HG02678 (cell line): ENCODE results near the gene TEAD1.

Experiments used
- ATAC-seq: cut with Tn5 transposase; IDR thresholded peaks from one replicate; pipeline ENCODE4 v1.9.1; 2021; ENCODE audit warnings: mild to moderate bottlenecking, moderate library complexity; ENCODE audit not compliant: unreplicated experiment

TEAD1 gene

DNA sequence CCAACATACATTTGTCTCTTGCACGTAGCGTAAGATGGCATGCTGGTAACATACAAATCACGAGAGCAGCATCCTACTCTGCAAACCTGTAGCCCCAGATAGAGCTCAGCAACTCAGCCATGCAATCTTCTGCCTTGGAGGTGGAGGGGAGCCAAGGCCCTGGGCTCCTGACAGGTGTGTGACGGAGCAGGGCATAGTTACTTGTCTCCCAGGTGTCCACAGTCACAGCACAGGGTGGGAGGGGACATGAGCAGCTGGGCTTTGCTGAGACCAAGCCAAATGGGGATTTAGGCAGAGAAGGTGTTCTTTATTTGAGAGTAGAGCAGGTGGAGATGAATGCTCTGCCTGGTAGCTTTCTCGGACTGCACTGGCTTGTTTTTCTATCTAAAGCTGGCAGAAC lies 111.7 kb downstream of the TEAD1 start:
- no peak for ATAC-seq

DNA sequence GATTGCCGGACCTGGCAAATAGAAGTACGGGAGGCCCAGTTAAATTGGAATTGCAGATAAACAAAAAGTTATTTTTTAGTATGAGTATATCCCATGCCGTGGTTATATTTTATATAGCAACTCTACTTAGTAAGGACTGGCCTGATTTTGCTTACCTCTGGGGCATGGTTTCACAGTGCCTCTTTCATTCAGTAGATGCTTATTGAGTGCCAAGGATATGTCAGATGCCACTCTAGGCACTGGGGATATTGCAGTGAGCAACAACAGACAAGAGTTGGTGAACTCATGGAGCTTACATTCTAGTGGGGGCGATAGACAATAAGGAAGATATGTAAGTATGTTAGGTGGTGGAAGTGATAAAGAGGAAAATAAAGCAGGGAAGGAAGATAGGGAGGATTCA lies 112.2 kb downstream of the TEAD1 start:
- ATAC-seq = no peak

DNA sequence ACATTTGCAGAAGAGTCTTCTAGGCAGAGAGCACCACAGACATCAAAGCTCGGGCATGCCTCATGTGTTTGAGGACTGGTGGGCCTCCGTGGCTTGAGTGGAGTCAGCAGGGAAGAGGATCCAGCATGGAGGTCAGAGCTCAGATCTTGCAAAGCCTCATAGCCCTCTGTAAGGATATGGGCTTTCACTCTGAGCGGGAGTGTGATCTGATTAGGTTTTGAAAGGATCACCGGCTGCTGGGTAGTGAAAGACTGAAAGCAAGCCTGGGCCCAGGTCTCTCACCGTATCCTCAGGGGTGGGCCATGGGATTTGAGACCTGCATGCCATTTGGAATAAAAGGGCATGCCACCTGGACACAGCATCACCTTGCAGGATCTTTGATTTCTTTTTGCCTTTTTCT lies 112.7 kb downstream of the TEAD1 start:
- ATAC-seq = no peak

GRCh38 chr11:12787847-12788246 lies 113.6 kb downstream of the TEAD1 start:
- ATAC-seq = no peak

DNA sequence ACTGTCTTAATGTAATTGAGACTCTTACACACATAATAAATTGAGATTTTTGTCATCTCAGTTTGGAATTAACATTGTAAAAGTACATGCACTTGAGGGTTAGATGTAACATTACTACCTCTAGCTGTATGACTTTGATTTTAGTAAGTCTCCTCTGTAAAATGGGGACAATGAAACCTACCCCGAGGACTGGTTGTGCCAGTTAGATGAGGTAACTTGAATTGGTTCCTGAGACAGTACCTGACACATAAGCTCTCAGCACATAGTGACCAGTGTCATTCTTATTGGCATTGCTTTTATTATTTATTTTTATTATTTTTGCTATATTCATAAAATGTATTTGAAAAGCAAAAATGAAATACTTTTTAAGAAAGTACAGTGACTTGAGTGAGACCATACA lies 114.8 kb downstream of the TEAD1 start:
- ATAC-seq = no peak

DNA sequence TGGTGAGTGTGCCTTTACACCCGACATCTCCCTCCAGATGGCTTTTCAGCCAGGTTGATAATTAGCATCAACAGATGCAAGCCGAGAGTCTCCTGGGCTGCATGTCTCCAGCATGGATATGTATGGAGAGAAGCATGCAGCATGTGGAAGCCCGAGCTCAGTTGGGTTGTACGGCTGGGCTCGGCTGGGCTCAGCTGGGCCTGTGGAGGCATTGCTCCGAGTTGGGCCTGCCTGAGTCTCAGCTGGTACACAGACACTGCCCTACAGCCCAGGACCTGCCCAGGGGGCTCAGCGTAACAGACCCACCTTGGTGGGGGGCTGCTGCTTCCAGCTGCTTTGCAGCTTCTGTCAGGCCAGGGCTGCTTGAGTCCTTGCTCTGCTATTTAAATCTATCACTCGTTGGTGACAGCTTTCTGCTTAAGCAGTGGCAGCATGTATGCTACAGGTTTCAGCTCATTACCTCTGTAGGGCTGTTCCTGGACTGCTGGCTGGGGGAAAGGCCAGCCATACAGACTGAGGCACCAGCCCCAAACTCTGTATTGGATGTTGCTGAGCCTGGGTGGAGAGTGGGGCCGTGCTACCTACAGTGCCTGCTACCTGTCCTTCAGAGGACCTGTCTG lies 115.5 kb downstream of the TEAD1 start:
- no peak for ATAC-seq

DNA sequence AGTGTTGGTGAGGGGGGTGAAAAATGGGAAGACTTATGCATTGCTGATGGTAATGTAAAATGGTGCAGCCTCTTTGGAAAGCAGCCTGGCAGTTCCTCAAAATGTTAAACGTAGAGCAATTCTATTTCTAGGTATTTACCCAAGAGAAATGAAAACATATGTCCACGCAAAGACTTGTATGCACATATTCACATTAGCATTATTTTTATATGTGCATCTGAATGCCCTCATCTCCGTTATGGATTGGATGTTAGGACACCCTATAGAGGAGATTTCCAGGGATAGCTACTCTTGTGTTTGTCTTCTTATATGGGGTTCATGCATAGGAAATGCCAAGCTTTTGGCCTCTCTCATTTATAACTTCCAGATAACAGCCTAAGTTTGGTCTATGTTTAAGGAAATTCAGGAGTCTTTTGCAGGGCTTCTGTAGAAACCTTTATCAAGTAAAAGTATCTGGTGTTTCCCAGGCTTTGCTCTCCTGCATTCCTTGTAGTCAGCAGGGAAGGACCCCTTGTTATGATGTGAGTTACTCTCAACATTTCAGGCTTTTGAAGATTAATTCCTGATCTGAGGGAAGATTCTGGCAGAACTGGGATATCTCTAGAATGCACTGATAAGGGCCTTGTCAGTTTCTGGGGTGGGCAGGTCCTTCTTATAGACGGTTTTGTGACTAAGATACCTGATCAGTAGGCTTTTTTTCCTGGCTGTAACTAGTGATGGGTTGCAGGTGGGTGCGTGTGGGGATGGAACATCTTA lies 116.8 kb downstream of the TEAD1 start:
- ATAC-seq = no peak

- ATAC-seq = no peak
Observed at GRCh38 chr11:12792018-12792417, 117.8 kb downstream of the TEAD1 start.

DNA sequence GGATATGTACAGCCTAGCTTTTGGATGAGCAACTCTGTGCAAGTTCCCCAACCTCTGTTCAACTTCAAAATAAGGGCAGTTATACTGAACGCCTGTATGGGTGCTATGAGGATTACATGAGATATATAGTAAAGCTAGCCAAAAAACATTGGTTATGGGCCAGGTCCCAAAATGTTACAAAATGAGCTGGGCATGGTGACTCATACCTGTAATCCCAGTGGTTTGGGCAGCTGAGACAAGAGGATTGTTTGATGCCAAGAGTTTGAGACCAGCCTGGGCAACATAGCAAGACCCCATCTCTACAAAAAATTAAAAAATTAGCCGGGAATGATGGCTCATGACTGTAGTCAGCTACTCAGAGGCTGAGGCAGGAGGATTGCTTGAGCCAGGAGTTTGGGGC lies 118.4 kb downstream of the TEAD1 start:
- no peak for ATAC-seq

- ATAC-seq = no peak
Observed at GRCh38 chr11:12793065-12793464, 118.8 kb downstream of the TEAD1 start.

DNA sequence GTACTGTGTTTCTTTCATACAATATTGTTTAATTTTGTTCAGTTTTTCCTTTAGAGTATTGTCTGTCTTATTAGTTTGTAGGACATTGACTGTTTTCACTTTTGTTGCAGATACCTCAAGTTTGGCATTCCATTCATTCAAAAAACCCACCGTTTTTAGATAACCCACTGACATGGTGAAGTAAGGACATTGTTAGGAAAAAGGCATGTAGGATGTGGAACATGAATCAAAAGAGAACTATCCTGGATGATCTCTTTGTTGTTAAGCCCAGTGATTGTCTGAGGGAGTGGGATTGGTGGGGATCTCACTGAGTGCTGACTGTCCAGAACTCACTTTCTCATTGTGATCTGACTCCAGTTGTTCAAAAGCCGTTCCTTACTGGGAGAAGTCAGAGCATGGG lies 119.3 kb downstream of the TEAD1 start:
- no peak for ATAC-seq

GRCh38 chr11:12794576-12795230 lies 120.5 kb downstream of the TEAD1 start:
- no peak for ATAC-seq

DNA sequence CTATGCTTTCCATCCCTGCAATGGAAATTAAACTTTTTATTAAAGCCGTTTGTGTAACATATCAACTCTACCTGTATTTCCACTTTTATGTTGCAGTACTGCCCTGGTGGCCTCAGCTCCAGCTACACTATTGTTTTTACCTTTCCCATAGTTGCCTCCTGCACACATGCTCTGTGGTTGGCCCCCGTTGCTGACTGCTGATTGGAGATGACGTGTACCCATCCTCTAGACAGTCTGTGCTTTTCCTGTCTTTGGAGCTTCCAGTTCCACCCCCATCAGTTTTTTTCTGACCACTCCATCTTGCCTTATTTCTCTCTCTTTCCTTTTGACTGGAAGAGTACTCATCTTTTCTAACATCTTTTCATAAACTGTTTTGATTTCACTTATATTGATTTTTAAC lies 123.8 kb downstream of the TEAD1 start:
- ATAC-seq = no peak

DNA sequence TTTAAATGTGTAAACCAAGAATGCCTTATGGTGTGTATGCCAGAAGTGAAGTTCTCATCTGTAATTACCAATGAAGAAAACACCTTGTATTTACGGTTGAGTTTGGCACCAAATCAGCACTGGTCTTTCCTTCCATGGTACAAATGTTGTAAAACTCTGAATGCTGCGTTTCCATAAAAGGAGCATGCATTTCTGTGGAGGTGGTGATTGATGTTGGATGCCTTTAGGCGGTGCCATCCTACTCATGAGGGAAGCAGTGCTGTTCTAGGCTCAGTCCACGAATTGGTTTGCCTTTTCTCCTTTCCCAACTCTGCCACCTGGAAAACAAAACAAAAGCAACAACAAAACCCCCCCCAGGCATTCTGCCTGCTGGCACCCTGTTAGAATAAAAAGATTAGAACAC lies 124.4 kb downstream of the TEAD1 start:
- ATAC-seq = no peak

DNA sequence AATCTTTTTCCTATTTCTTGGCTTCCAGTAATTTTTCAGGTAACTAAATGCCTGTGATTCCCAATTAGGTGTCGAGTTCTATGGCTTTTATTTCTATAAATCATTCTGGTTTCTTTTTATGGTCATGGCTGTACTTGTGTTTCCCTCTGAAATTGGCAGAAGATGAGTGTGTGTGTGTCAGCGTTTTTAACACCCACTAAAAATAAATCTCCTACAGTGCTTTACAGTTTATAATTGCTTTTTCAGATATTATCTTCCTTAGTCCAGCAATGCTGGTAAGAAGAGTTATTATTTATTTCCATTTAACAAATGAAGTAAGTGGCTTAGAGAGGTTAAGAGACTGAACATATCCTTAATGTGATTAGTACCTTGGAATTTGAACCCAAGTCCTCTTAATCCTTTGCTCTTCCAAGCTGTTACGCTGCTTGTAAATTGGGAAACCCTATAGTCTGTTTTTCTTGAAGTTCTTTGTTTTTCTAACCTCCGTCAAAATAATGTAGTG lies 125.2 kb downstream of the TEAD1 start:
- ATAC-seq = no peak

GRCh38 chr11:12800032-12800671 lies 125.9 kb downstream of the TEAD1 start:
- ATAC-seq = no peak

- no peak for ATAC-seq
Observed at GRCh38 chr11:12800871-12801270, 126.7 kb downstream of the TEAD1 start.

DNA sequence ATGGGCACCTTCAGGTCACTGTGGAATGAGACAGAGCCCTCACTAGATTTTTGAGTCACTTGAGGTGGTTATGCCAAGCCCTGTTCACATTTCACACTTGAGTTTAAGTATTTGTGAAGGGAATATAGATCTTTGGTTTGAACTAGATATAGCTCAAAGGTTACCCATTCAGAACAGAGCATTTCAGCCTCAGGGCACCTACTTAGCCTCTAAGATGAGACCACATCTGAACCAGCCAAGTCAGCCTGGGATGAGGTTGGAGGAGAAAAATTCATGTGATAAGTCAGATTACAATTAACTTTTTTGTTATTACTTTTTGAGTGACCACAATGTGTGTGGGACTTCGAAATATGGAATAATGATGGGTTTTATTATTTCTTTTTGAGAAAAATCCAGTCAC lies 127.8 kb downstream of the TEAD1 start:
- no peak for ATAC-seq

- ATAC-seq = no peak
Observed at GRCh38 chr11:12802418-12803085, 128.3 kb downstream of the TEAD1 start.

DNA sequence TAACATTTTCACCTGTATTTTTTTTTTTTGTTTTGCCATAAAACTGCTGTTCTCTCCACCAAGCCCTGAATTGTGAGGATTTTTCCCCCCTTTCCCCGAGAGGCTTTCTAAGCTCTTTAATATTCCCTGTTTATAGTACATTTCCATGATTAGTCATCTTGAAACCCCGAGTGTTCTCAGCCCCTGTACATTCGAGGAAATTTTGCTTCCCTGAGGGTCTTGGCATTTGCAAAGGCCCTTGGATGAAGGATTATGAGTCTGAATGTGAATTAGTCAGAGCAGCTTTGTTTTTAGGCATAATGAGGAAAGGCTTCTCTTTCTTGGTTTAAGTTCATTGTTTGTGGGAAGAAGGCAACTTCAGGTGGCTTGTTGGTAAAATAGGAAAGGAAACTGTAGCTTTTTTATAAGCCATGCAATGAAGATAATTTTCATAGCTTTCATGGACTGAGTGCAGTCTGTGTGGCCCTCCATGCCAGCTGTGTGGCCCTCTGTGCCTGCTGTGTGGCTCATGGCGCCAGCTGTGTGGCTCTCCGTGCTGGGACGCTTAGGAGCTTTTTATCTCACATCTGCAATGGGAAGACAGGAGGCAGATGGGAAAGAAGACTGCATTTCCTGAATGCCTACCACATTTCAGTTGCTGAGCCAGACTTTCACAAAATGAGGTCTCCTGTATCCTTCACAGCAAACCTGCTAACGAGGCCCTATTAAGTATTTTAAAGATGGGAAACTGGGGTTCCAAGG lies 129.0 kb downstream of the TEAD1 start:
- ATAC-seq = no peak
